PC-9 (cell line): Measurements from ENCODE around the gene TTC39B. TPM values are rescaled to one million over a fixed set of nuclear protein-coding genes. Genes with fewer than 3 reads are reported as not detected.

Experiments
- BruUV-seq: library from RNA; stranded (reverse); fragments of 400-500 nt; replicated peaks from 2 replicates; lab custom pipeline; 2021; lab: Mats Ljungman, UMichigan
- CTCF ChIA-PET: fragments of 300-600 bp; sonication (Branson Sonifier 250); formaldehyde crosslinking; loops from one replicate; lab custom pipeline; 2022; ENCODE audit warnings: antibody characterized with exemption; lab: Charles Lee
- POLR2A ChIA-PET: fragments of 300-600 bp; sonication (Branson Sonifier 250); formaldehyde crosslinking; loops from one replicate; lab custom pipeline; 2022; ENCODE audit warnings: antibody characterized with exemption; ENCODE audit not compliant: unreplicated experiment; lab: Charles Lee
- DNase-seq, 2 experiments: peaks; one replicate each; pipeline versions ENCODE4 v3.0.0 to v3.0.0-alpha.2; 2015 to 2022; ENCODE audit warnings: mixed read lengths in 1 of 2
- H2AFZ ChIP-seq: fragments of 200-600 bp; sonication (generic); 2 replicates; pipeline ENCODE4 v1.8.1; 2017; ENCODE audit warnings: antibody characterized with exemption
- H3F3A ChIP-seq: fragments of 200-600 bp; sonication (generic); 2 replicates; pipeline ENCODE4 v1.8.1; 2017; ENCODE audit warnings: antibody characterized with exemption, mild to moderate bottlenecking, low read depth; ENCODE audit not compliant: insufficient read depth
- H3K27ac ChIP-seq: fragments of 200-600 bp; sonication (generic); 2 replicates; pipeline ENCODE4 v1.6.1; 2016; ENCODE audit warnings: mixed run types
- H3K27me3 ChIP-seq: fragments of 200-600 bp; sonication (generic); 2 replicates; pipeline ENCODE4 v1.6.1; 2016; ENCODE audit warnings: low read depth, mixed run types; ENCODE audit not compliant: insufficient read depth
- H3K36me3 ChIP-seq: fragments of 200-600 bp; sonication (generic); 2 replicates; pipeline ENCODE4 v1.6.1; 2016; ENCODE audit warnings: low read depth, mixed run types
- H3K4me1 ChIP-seq: fragments of 200-600 bp; sonication (generic); replicated peaks from 2 replicates; pipeline ENCODE4 v1.6.1; 2016; ENCODE audit warnings: mixed run types; ENCODE audit not compliant: insufficient read depth
- H3K4me2 ChIP-seq: fragments of 200-600 bp; sonication (generic); 2 replicates; pipeline ENCODE4 v1.6.1; 2017; ENCODE audit warnings: mixed run types
- H3K4me3 ChIP-seq: fragments of 200-600 bp; sonication (generic); 2 replicates; pipeline ENCODE4 v1.6.1; 2016; ENCODE audit warnings: mixed run types
- H3K79me2 ChIP-seq: fragments of 200-600 bp; sonication (generic); 2 replicates; pipeline ENCODE4 v1.6.1; 2017; ENCODE audit warnings: low read depth, mixed run types
- H3K9me2 ChIP-seq: fragments of 200-600 bp; sonication (generic); 2 replicates; pipeline ENCODE4 v1.8.1; 2017; ENCODE audit warnings: mild to moderate bottlenecking; ENCODE audit not compliant: insufficient read depth
- H3K9me3 ChIP-seq: fragments of 200-600 bp; sonication (generic); 2 replicates; pipeline ENCODE4 v1.8.1; 2016; ENCODE audit warnings: low read depth; ENCODE audit not compliant: insufficient read depth
- H4K20me1 ChIP-seq: fragments of 200-600 bp; sonication (generic); 2 replicates; pipeline ENCODE4 v1.8.1; 2017; ENCODE audit not compliant: insufficient read depth
- EZH2 ChIP-seq: fragments of 200-600 bp; sonication (generic); IDR thresholded peaks from 2 replicates; pipeline ENCODE4 v1.8.0; 2017; ENCODE audit warnings: antibody characterized with exemption, low read depth
- intact Hi-C: fragments of 100-400 bp; cut with micrococcal nuclease; formaldehyde crosslinking; loops from one replicate; pipeline ENCODE4 v1.10.0; 2022; ENCODE audit not compliant: unreplicated experiment
- total RNA-seq: library from RNA; stranded (reverse); gene quantifications from 2 replicates; pipeline ENCODE4 v1.2.3, GENCODE V29; 2021
- TF ChIP-seq, protein P1 (sequence below): fragments of 200-600 bp; sonication (generic); conservative IDR thresholded peaks from 2 replicates; pipeline ENCODE4 v1.6.1; 2017; ENCODE audit warnings: mixed run types, antibody characterized with exemption, mild to moderate bottlenecking, moderate library complexity

TTC39B gene
- total RNA-seq, 1 experiment from 2014 or later, result 8.8 TPM

DNA sequence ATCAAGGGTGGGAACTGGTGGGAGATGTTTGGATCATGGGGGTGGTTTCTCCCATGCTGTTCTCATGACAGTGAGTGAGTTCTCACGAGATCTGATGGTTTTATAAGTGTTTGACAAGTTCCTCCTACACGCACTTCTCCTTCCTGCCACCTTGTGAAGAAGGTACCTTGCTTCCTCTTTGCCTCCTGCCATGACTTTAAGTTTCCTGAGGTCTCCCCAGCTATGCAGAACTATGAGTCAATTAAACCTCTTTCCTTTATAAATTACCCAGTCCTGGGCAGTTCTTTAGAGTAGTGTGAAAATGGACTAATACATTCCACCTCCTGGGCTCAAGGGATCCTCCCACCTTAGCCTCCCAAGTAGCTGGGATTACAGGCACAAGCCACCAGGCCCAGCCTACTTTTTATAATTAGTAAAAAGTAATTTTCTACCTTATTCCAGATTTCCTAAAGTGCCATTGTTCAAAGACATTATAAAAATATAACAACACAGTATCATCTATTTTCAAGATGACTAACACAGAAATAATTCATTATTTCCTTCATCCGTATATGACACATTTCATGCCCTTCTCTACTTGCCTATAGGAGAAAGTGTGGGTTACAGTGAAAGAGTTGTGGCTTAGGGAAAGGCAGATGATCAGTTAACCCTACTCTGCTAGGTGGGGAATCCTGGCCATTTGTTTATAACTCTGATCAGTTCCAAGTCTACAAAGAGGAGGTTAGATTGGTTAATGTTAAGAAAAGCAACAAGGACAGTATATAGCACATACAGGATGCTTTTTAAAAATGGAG lies 99.9 kb downstream of the TTC39B start:
- no peaks in the 10 kb centered on the region for H3K27me3 ChIP-seq
- TF ChIP-seq, protein P1, sequence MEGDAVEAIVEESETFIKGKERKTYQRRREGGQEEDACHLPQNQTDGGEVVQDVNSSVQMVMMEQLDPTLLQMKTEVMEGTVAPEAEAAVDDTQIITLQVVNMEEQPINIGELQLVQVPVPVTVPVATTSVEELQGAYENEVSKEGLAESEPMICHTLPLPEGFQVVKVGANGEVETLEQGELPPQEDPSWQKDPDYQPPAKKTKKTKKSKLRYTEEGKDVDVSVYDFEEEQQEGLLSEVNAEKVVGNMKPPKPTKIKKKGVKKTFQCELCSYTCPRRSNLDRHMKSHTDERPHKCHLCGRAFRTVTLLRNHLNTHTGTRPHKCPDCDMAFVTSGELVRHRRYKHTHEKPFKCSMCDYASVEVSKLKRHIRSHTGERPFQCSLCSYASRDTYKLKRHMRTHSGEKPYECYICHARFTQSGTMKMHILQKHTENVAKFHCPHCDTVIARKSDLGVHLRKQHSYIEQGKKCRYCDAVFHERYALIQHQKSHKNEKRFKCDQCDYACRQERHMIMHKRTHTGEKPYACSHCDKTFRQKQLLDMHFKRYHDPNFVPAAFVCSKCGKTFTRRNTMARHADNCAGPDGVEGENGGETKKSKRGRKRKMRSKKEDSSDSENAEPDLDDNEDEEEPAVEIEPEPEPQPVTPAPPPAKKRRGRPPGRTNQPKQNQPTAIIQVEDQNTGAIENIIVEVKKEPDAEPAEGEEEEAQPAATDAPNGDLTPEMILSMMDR, result no peak
- TF ChIP-seq EZH2, result no peak
- H3K4me3 ChIP-seq, result no peak overlapping the region
- no peaks in the 10 kb centered on the region for H3K79me2 ChIP-seq
- no peak overlapping the region for H3K4me2 ChIP-seq
- no peaks in the 10 kb centered on the region for H3K9me3 ChIP-seq
- no peak overlapping the region for H2AFZ ChIP-seq
- no peaks in the 10 kb centered on the region for H4K20me1 ChIP-seq
- POLR2A ChIA-PET, result no interaction called here
- no peaks in the 10 kb centered on the region for H3K9me2 ChIP-seq
- H3K36me3 ChIP-seq, result no peaks in the 10 kb centered on the region
- BruUV-seq, result no TSS peak
- H3K4me1 ChIP-seq, result no peaks in the 10 kb centered on the region
- intact Hi-C loops, result no loop called here
- no peak overlapping the region for H3K27ac ChIP-seq
- no peaks in the 10 kb centered on the region for H3F3A ChIP-seq
- no peak for DNase-seq
- CTCF ChIA-PET, result no interaction called here

DNA sequence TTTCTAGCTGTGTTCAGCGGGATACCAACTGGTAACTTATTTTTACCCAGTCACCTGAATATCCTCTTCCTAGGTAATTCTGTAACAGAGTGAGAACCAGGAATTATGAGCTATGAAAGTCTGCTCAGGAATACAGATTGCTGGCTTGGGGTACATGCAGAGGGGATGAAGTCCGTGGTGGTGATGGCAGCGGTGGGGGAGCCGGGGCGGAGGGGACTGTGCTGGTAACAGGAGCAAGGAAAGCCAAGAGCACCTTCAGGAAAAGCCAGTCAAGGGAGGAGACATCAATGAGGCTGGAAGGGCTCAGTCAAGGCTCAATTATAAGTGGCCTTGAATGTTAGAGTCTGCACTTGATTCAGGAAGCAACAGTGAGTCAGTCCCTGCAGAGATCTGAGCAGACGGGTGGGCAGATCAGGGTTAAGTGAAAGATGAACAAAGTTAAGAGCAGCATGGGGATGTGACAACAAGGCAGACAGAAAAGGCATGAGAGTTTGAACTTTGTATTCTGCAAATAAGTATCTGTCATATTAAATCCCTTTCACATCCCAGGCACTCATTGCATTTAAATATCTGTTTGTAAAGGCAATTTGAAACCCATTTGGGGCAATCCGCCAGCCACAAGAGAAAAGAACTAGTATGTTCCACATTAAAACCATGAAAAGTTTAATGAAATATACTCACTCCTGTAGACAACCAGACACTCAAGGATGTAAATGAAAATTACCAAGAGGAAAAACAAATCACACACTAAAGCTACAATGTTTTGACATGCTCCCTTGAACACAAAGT lies 101.2 kb downstream of the TTC39B start:
- ChIA-PET POLR2A (no interaction called here), CTCF (interaction anchor here (0.6 kb wide), 1 partner anchor 26 kb away, joined by 3 read pairs; no protein-coding TSS in a partner anchor)
- H3K4me1 ChIP-seq, result no peaks in the 10 kb centered on the region
- no peaks in the 10 kb centered on the region for H3F3A ChIP-seq
- H3K9me3 ChIP-seq, result no peaks in the 10 kb centered on the region
- H3K4me3 ChIP-seq, result no peak overlapping the region
- no peaks in the 10 kb centered on the region for H4K20me1 ChIP-seq
- TF ChIP-seq, protein P1, result no peak
- TF ChIP-seq EZH2, result no peak
- H3K79me2 ChIP-seq, result no peaks in the 10 kb centered on the region
- intact Hi-C loops, result no loop called here
- H2AFZ ChIP-seq, result no peak overlapping the region
- no peaks in the 10 kb centered on the region for H3K27me3 ChIP-seq
- no peak for DNase-seq
- no peak overlapping the region for H3K27ac ChIP-seq
- H3K4me2 ChIP-seq, result no peak overlapping the region
- BruUV-seq, result no TSS peak
- H3K36me3 ChIP-seq, result no peaks in the 10 kb centered on the region
- H3K9me2 ChIP-seq, result no peaks in the 10 kb centered on the region

DNA sequence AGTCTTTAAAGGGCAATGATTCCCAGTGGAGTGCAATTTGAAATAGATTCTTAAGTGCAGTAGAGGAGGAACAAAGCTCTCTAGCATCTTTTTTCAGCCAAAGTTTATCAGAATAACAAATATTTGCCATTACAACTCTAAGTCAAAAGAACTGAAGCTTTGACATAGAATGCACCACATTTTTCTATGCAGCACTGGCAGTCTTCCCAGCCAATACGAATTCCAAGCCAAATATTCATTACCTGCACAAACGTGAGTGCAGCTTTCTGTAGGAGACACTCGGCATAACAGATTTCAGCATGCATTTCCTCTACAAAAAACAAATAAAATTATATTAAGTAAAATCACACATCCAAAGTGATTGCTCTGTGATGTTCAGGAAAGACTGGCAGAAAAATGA lies 103.4 kb downstream of the TTC39B start:
- ChIA-PET CTCF (no interaction called here), POLR2A (no interaction called here)
- Histone ChIP-seq H3F3A (no peaks in the 10 kb centered on the region), H2AFZ (no peak overlapping the region), H3K4me1 (no peaks in the 10 kb centered on the region), H3K9me2 (no peaks in the 10 kb centered on the region), H3K4me2 (no peak overlapping the region), H3K9me3 (no peaks in the 10 kb centered on the region), H4K20me1 (no peaks in the 10 kb centered on the region), H3K79me2 (no peaks in the 10 kb centered on the region), H3K4me3 (no peak overlapping the region), H3K27me3 (no peaks in the 10 kb centered on the region), H3K27ac (no peak overlapping the region), H3K36me3 (no peaks in the 10 kb centered on the region)
- no TSS peak for BruUV-seq
- intact Hi-C loops, result no loop called here
- TF ChIP-seq, protein P1, result no peak
- TF ChIP-seq EZH2, result no peak
- DNase-seq, result no peak
